Adipocyte (in vitro differentiated cells): ENCODE data around the gene CNTNAP5.

Experiments used
- DNase-seq: peaks from one replicate; pipeline ENCODE4 v3.0.0-alpha.2; 2015; ENCODE audit warnings: low read depth
- H3K27me3 ChIP-seq: replicated peaks from 2 replicates; pipeline ENCODE4 v1.7.0; 2013; ENCODE audit warnings: mild to moderate bottlenecking, low read length, moderate library complexity; ENCODE audit not compliant: control insufficient read depth, insufficient read depth
- H3K36me3 ChIP-seq: 2 replicates; pipeline ENCODE4 v1.7.0; 2013; ENCODE audit warnings: low read length, mild to moderate bottlenecking, moderate library complexity; ENCODE audit not compliant: control insufficient read depth, insufficient read depth, severe bottlenecking
- H3K4me1 ChIP-seq: 2 replicates; pipeline ENCODE4 v1.7.0; 2013; ENCODE audit warnings: mild to moderate bottlenecking, low read length, moderate library complexity; ENCODE audit not compliant: control insufficient read depth, insufficient read depth
- H3K4me3 ChIP-seq: 2 replicates; pipeline ENCODE4 v1.7.0; 2013; ENCODE audit warnings: mild to moderate bottlenecking, low read length, moderate library complexity
- H3K9ac ChIP-seq: 2 replicates; pipeline ENCODE4 v1.7.0; 2013; ENCODE audit warnings: mild to moderate bottlenecking, low read length, moderate library complexity
- H3K9me3 ChIP-seq: 2 replicates; pipeline ENCODE4 v1.7.0; 2013; ENCODE audit warnings: mild to moderate bottlenecking, low read length, moderate library complexity; ENCODE audit not compliant: control insufficient read depth

CNTNAP5 gene

DNA sequence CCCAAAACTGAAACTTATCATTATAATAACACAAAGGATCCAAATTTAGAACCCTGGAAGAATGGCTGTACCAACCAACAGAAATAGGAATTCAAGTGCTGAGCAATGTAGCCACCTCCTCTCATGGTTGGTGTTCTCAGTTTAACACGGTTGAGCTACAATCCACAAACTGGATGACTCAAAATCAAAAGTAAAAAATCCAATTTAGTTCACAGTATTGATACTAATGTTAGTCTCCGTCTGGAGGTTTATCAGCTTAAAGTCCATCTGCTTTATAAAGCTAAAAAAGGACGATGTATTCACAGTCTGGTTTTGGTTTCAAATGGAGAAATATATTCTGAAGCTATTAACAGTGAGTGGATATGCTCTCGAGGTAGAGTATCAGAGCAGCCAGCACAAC lies 40.5 kb downstream of the CNTNAP5 start:
- H3K9me3 ChIP-seq, result no peaks in the 10 kb centered on the region
- H3K9ac ChIP-seq, result no peak overlapping the region
- no peaks in the 10 kb centered on the region for H3K4me1 ChIP-seq
- H3K36me3 ChIP-seq, result no peaks in the 10 kb centered on the region
- H3K4me3 ChIP-seq, result no peak overlapping the region
- no peaks in the 10 kb centered on the region for H3K27me3 ChIP-seq
- DNase-seq, result no peak

- no peak for DNase-seq
- Histone ChIP-seq H3K36me3 (no peaks in the 10 kb centered on the region), H3K9me3 (no peaks in the 10 kb centered on the region), H3K4me1 (no peaks in the 10 kb centered on the region), H3K9ac (no peak overlapping the region), H3K4me3 (no peak overlapping the region), H3K27me3 (no peaks in the 10 kb centered on the region)
Observed at GRCh38 chr2:124066776-124067175, 41.7 kb downstream of the CNTNAP5 start.

DNA sequence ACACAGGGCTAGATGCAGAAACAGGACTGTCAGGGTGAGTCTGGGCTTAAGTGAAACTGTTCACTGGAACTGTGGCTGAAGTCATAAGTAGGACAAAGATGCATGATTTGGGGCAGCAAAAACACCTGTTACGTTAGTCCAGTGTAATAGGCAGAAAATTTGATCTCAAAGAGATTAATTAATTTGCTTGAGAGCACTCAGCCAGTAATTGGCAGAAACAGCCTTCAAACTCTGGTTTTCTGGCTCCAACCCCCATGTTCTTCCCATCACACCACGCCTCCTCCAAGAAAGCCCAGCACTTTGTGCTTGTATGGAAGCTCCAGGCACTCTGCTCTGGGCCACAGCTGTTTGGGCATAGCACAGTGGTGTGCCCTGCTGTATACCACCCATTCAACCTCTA lies 54.0 kb downstream of the CNTNAP5 start:
- Histone ChIP-seq H3K4me1 (no peaks in the 10 kb centered on the region), H3K4me3 (no peak overlapping the region), H3K36me3 (no peaks in the 10 kb centered on the region), H3K9me3 (no peaks in the 10 kb centered on the region), H3K27me3 (no peaks in the 10 kb centered on the region), H3K9ac (no peak overlapping the region)
- no peak for DNase-seq

DNA sequence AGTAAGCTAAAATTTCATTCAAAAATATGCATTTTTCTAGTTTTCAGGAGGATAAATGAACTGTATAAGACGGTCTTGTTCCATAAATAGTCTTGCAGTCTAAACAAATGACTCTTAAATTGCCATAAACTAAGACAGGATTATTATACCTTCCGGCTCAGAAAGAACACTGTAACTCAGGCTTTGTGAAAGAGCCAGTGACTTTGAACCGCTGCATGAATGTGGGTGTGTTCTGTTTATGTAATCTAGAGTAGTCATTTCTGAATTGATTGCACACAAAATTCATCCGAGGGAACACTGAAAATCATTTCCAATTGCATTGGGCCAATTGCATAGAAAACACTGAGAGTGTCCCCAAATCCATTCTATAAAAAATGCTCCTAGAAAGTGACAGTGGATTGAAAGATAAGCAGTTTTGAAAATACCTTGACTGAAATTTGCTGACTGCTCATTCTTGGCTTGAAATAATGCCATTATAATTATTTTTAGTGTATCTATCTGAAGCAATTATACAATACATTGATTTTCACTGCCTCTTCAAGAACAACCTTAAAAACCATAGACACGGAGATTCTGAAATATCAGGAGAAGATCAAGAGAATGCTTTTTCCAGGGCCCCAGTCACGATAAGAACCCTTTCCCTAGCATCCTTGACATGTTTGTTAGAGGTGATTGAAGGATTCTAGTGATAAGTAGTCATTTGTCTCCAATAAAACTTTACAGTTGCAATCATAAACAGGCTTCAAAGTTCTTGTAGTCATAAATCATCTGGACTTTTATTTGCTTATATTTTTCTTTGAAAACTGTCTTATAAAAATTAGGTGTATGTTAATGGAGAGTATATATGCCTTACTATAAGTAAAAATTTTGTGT lies 55.4 kb downstream of the CNTNAP5 start:
- Histone ChIP-seq H3K27me3 (no peaks in the 10 kb centered on the region), H3K9ac (no peak overlapping the region), H3K4me3 (no peak overlapping the region), H3K4me1 (no peaks in the 10 kb centered on the region), H3K36me3 (no peaks in the 10 kb centered on the region), H3K9me3 (no peaks in the 10 kb centered on the region)
- DNase-seq, result no peak

- H3K4me3 ChIP-seq, result no peak overlapping the region
- DNase-seq, result no peak
Observed at GRCh38 chr2:124081154-124081716, 56.1 kb downstream of the CNTNAP5 start.

GRCh38 chr2:124088616-124089015 lies 63.5 kb downstream of the CNTNAP5 start:
- Histone ChIP-seq H3K9ac (no peak overlapping the region), H3K27me3 (no peaks in the 10 kb centered on the region), H3K9me3 (peaks cover 3% of the 10 kb centered on the region), H3K4me3 (no peak overlapping the region), H3K36me3 (no peaks in the 10 kb centered on the region), H3K4me1 (no peaks in the 10 kb centered on the region)
- no peak for DNase-seq

More at GRCh38 chr2:124081154-124081716, 56.1 kb downstream of the CNTNAP5 start:
- no peaks in the 10 kb centered on the region for H3K36me3 ChIP-seq
- no peak overlapping the region for H3K9ac ChIP-seq
- H3K4me1 ChIP-seq, result no peaks in the 10 kb centered on the region
- H3K9me3 ChIP-seq, result no peaks in the 10 kb centered on the region
- no peaks in the 10 kb centered on the region for H3K27me3 ChIP-seq

DNA sequence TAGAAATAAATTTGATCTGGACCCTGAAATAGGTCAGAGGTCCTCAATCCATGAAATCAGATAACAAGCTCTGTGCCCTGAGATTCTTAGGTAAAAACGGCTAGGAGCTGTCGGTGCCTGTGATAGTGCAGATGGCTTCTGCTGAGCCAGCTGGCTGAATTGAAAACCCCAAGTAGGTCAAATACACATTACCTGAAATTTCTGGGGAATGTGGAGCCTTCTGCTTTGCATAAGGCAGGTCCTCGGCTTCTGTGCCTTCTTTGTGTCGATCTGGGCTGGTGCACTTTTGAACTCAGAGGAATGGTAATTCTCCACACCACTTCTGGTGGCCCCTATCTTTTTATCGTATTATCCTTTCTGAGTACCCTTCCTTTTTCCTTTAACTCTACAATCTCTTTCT lies 66.6 kb downstream of the CNTNAP5 start:
- no peak overlapping the region for H3K4me3 ChIP-seq
- no peaks in the 10 kb centered on the region for H3K4me1 ChIP-seq
- no peak for DNase-seq
- no peaks in the 10 kb centered on the region for H3K27me3 ChIP-seq
- no peaks in the 10 kb centered on the region for H3K36me3 ChIP-seq
- no peak overlapping the region for H3K9ac ChIP-seq
- H3K9me3 ChIP-seq, result peaks cover 3% of the 10 kb centered on the region

DNA sequence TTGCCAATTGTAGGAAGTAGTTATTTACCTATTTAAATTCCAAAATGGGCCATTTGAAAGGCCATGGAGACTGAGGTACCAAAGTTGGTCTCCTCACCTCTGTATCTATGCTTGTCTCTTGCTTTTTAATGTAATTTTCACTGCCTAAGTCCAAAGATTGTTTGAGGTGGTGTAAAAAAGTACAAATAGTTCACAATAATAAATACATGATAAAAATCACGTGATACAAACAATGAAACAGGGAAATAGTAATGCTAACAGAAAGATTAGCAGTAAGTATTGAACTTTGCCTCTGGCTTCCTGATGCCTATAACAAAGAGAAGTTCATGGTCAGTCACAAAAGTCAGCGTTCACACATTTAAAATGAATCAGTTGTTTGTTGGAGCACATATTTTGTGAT lies 67.6 kb downstream of the CNTNAP5 start:
- H3K27me3 ChIP-seq, result no peaks in the 10 kb centered on the region
- H3K36me3 ChIP-seq, result no peaks in the 10 kb centered on the region
- peaks cover 2% of the 10 kb centered on the region for H3K9me3 ChIP-seq
- H3K9ac ChIP-seq, result no peak overlapping the region
- no peaks in the 10 kb centered on the region for H3K4me1 ChIP-seq
- DNase-seq, result no peak
- no peak overlapping the region for H3K4me3 ChIP-seq

DNA sequence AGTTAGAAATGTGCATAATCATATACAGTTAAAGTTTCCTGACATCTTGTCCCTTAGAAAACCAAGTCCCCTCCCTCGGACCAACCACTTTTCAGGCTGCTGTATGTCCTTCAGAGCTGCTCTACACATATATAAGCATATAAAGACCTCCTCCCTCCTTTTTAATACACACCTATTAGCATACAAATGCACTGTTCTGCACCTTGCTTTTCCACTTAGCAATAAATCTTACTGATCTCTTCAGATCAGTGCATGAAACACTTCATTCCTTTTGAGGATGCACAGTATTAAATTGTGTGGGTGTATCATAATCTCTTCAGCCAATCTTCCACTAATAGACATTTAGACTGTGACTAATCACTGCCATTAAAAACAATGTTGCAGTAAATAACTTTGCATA lies 79.8 kb downstream of the CNTNAP5 start:
- no peak for DNase-seq
- no peaks in the 10 kb centered on the region for H3K4me1 ChIP-seq
- no peak overlapping the region for H3K9ac ChIP-seq
- H3K36me3 ChIP-seq, result no peaks in the 10 kb centered on the region
- no peaks in the 10 kb centered on the region for H3K27me3 ChIP-seq
- H3K9me3 ChIP-seq, result no peaks in the 10 kb centered on the region
- H3K4me3 ChIP-seq, result no peak overlapping the region

DNA sequence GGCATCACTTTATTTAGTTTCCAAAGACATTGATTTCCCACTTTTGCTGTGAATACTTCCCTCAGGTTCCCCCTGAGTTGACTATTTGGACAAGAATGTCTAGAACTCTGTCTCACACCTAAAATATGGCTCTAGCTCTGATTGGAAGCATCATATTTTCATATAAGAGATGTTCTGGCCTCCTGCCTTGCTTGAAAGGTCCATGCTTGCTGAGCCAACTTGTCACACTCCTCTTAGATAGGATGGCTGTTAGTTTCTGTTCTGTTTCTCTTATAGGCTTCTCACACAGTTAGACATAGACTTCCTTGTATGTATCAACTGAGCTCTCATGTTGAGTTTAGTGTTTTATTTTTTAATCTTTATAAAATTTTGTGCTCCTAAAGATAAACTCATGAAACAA lies 87.1 kb downstream of the CNTNAP5 start:
- DNase-seq, result no peak
- H3K4me3 ChIP-seq, result no peak overlapping the region
- no peaks in the 10 kb centered on the region for H3K9me3 ChIP-seq
- no peaks in the 10 kb centered on the region for H3K36me3 ChIP-seq
- no peaks in the 10 kb centered on the region for H3K27me3 ChIP-seq
- no peak overlapping the region for H3K9ac ChIP-seq
- no peaks in the 10 kb centered on the region for H3K4me1 ChIP-seq

DNA sequence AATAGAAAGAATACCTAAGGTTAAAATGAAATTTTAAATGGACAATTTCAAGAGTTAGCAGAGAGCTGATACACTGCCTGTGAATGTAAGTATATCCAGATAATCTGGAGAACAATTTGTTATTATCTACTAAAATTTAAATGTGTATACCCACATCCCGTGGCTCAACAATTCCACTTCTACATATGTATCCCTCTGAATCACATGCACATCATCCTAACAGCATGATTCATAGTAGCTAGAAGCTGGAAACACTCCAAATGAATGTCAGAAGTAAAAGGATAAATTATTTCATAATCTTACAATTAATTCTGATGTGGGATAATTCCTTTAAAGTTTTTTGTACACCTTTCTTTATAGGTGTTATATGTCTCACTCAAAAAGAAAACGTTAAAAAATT lies 87.9 kb downstream of the CNTNAP5 start:
- Histone ChIP-seq H3K4me3 (no peak overlapping the region), H3K4me1 (no peaks in the 10 kb centered on the region), H3K36me3 (no peaks in the 10 kb centered on the region), H3K9ac (no peak overlapping the region), H3K27me3 (no peaks in the 10 kb centered on the region), H3K9me3 (no peaks in the 10 kb centered on the region)
- no peak for DNase-seq
